Skin of body (tissue), 2 donors: Measurements from ENCODE around the gene NPAS1. TPM values are rescaled to one million over a fixed set of nuclear protein-coding genes. Genes with fewer than 3 reads are reported as not detected.
A peak's percentile ranks its signal among the peaks of the same experiment; 100 is the strongest.

Experiments
- DNase-seq: peaks from one replicate; lab custom pipeline; 2025; lab: John Stamatoyannopoulos, UW
- total RNA-seq: library from RNA; depleted of rRNA; stranded (reverse); fragments of >200 nt; gene quantifications from one replicate; pipeline ENCODE4 v1.2.3, GENCODE V29; 2014

The NPAS1 gene
- total RNA-seq, result 0.99 TPM

- DNase-seq, result no peak
Observed at GRCh38 chr19:47019431-47020041, at the start of gene NPAS1. Gene NPAS1, plus strand, starts transcription at chr19:47019837. Its CDS starts 1,211 bp downstream, at chr19:47021048.

- DNase-seq, result no peak
Observed at GRCh38 chr19:46970815-46971214, 48.8 kb upstream of the NPAS1 start.

DNA sequence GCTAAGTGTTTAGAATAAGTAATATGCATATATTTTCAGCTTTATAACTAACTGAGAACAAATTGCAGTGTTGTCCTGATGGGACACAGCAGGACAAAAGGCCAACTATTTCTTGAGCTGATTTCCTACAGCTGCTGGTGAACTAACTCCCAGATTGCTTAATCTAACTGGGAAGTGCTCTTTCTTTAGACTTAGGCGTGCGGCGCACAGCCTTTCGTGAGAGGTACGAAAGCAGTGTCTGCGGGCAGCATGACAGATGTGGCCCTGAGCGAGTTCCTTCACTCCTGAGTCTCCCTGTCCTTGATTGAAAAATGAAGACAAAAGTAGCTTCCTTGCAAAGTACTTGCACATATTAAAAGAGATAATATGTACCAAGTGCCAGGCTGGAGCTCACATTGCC lies 47.3 kb upstream of the NPAS1 start:
- no peak for DNase-seq

- no peak for DNase-seq
Observed at GRCh38 chr19:46974181-46974580, 45.5 kb upstream of the NPAS1 start.

- no peak for DNase-seq
Observed at GRCh38 chr19:46975011-46975924, 44.4 kb upstream of the NPAS1 start.

GRCh38 chr19:46975925-46976782 lies 43.5 kb upstream of the NPAS1 start:
- DNase-seq, result peak; percentile 82

- DNase-seq, result no peak
Observed at GRCh38 chr19:46976845-46977320, 42.8 kb upstream of the NPAS1 start.

- no peak for DNase-seq
Observed at GRCh38 chr19:46977548-46977947, 42.1 kb upstream of the NPAS1 start.

DNA sequence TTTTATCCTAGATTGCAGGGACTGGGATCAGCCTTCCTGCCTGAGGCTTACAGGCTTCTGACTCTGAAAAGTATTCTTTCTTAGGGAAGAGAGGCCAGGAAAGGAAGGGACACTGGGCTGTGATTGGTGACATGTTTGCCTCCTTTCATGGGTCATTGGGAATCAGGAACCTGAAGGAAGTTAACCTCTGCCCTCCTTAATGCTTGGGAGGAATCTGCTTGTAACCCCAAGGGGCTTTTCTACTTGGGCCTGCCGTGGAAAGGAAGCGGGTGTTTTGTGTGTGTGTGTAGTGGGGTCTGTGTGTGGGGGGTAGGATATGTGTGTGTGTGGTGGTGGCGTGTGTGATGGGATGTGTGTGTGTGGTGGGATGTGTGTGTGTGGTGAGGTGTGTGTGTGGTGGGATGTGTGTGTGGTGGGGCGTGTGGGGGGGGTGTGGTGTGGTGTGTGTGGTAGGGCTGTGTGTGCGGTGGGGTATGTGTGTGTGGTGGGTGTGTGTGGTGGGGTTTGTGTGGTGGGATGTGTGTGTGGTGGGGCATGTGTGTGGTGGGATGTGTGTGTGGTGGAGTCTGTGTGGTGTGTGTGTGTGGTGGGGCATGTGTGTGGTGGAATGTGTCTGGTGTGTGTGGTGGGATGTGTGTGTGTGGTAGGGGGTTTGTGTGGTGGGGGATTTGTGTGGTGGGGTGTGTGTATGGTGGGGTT lies 41.3 kb upstream of the NPAS1 start:
- DNase-seq, result no peak

GRCh38 chr19:46979126-46980105 lies 40.2 kb upstream of the NPAS1 start:
- no peak for DNase-seq

DNA sequence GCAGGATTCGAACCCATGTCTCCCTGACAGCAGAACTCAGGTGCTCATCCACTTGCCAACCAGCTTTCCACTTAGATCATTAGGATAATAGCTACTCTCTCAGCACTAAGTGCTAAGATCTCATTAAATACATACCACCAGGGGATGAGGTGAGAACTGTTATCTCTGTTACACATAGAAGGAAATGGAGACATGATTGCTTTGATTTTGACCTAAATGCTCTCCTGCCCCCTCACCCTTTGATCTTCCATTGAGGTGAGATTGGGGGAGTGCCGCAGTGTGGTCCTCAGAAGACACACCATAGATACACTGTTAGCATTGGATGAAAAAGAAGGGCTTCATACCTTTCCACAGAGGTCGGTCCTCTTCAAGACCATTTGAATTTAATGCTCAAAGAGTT lies 38.9 kb upstream of the NPAS1 start:
- no peak for DNase-seq

DNA sequence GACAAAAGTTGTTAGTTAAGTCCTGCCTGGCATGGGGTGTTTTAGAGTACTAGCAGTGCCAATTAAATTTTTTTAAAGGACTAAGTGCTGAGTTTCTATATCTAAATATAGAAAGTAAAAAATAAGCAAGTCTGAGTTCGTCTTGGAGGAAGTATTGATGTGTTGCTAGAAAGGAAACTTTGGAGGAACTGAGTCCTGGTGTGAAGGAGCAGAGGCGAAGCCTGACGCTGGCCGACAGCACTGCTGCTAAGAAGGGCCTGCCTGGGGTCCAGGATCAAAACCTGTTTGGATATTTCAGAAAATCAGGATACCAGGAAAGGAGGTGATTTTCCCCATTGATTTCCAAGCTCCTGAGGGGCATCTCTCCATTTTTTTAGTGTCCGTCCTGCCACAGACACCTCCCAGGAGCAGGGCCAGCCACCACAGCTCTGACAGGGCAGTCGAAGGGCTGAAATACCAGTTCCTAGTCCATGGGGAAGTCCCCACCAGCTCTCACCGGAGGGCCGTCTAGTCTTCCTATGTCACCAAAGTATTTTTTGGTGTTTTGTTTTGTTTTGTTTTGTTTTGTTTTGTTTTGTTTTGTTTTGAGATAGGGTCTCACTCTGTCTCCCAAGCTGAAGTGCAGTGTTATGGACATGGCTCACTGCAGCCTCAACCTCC lies 38.2 kb upstream of the NPAS1 start:
- DNase-seq, result no peak

DNA sequence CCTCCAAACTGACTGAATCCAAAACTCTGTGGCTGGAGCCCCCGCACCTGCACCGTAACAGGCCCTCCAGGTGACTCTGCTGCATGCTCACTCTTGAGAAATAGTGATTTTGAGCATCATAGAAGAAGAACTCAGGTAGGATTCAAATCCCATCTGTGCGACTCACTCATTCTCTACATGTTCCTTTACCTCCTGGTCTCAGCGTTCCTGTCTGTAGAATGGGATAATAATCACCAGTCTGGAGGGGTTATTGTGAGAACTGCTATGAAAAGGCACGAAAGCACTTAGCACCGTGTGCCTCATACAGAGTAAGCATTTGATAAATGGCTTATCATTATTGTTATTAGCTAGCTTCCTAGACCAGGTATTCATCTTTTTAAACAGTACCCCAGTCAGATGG lies 36.5 kb upstream of the NPAS1 start:
- DNase-seq, result no peak

GRCh38 chr19:46984077-46985010 lies 35.3 kb upstream of the NPAS1 start:
- no peak for DNase-seq

DNA sequence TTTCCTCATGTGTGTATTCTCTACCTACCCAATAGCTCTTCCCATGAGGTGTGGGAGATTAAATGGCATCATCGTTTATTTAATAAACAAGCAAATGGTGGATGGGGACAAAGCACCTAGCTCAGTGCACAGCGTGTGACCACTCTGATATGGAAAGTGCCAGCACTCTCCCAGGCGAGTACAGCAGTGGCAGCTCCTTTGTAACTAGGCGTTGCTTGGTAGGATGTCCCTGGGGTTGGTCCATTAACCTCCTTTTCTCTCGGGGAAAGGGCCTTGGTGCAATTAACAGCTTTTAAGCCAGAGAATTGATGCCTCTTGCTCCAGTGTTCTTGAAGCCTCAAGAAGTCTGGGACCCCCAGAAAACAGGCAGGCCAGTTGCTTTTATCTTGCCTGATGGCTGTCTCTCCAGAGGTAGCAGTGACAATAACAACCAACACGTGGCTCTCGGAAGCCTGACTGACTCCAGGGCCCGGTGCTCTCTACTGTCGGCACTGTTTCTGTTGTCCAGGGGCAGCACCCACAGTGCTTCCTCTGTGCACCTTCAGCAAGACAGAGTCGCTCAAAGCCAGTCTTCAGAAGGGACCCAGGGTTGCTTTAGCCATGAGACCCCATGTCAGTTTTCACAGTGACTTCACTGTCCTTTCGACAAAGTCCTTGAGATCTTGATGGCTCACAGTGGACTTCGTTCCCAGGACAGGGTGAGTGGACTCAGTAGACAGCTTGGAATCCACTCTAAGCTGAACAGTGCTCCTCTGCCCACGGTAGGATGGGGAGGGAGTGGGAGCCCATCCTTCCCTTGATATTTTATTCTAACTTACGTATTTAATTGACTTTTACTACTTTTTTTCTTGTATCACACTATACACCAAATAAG lies 33.9 kb upstream of the NPAS1 start:
- no peak for DNase-seq

DNA sequence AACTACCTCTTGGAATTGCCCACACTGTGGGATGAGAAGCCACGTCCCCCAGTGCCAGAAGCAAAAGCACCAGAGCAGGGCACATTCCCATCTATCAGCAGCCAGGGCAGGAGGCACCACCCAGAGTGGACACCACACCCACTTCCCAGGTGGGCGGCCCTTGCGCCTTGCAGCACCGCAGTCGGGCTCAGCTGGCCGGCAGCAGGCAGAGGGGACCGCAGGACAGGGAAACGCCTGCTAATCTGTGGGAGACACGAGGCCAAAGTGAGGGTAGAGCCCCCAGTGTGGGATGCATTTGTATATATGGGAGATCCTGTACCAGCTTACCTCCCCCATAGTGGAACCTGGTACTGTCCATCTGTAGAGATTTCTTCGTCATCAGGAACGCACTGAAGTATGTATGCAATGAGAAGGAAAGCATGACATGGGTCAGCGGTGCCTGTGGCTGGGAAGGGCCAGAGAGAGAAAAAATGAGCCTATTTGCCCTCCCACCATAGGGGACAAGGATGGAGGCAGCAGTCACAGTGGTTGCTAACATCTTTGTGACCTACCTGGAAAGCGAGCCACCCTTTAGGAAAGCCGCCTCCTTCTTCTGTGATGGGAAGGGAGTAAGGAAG lies 30.9 kb upstream of the NPAS1 start:
- no peak for DNase-seq
